ENCODE measurements around the gene PPP1R14C. TPM values are rescaled to one million over a fixed set of nuclear protein-coding genes. Genes with fewer than 3 reads are reported as not detected.

PPP1R14C gene
- polyA plus RNA-seq, 1 donor from 2014 or later = 14.0 TPM

- Histone ChIP-seq H3K9ac (ENCODE audit: low read length) (no peak overlapping the region), H2AFZ (ENCODE audit: low read depth, low read length) (no peak overlapping the region), H3K36me3 (ENCODE audit: insufficient read depth, low read length) (no peaks in the 10 kb centered on the region), H3K4me2 (ENCODE audit: low read length) (no peak overlapping the region), H4K20me1 (ENCODE audit: insufficient read depth) (no peaks in the 10 kb centered on the region), H3K79me2 (replicated peaks; ENCODE audit: insufficient read depth, low read length) (no peaks in the 10 kb centered on the region), H3K9me3 (ENCODE audit: low read length) (no peaks in the 10 kb centered on the region), H3K27me3 (ENCODE audit: insufficient read depth, low read depth, low read length) (no peaks in the 10 kb centered on the region), H3K9me2 (ENCODE audit: insufficient read depth, low read length) (no peaks in the 10 kb centered on the region), H3K27ac (ENCODE audit: low read length) (no peak overlapping the region), H3F3A (ENCODE audit: insufficient read depth, low read length, poor library complexity, severe bottlenecking) (no peaks in the 10 kb centered on the region), H3K4me3 (ENCODE audit: low read length) (no peak overlapping the region)
- TF ChIP-seq EZH2 (IDR thresholded peaks at IDR 0.05; ENCODE audit: borderline replicate concordance, insufficient read depth, low read length, poor library complexity, severe bottlenecking) (no peak), RAD21 (conservative IDR thresholded peaks at IDR 0.05) (no peak)
Measured at GRCh38 chr6:150123645-150124044, 19.2 kb upstream of the PPP1R14C start.

GRCh38 chr6:150124235-150124634 lies 18.6 kb upstream of the PPP1R14C start:
- no peaks in the 10 kb centered on the region for H4K20me1 ChIP-seq (ENCODE audit: insufficient read depth)
- no peaks in the 10 kb centered on the region for H3K9me2 ChIP-seq (ENCODE audit: insufficient read depth, low read length)
- H3K36me3 ChIP-seq (ENCODE audit: insufficient read depth, low read length) = no peaks in the 10 kb centered on the region
- H3F3A ChIP-seq (ENCODE audit: insufficient read depth, low read length, poor library complexity, severe bottlenecking) = no peaks in the 10 kb centered on the region
- no peak overlapping the region for H3K9ac ChIP-seq (ENCODE audit: low read length)
- H3K27ac ChIP-seq (ENCODE audit: low read length) = no peak overlapping the region
- TF ChIP-seq TAF1 (IDR thresholded peaks at IDR 0.05; ENCODE audit: low read depth) (no peak), REST (IDR thresholded peaks at IDR 0.05; ENCODE audit: borderline replicate concordance) (no peak), CTCF (IDR thresholded peaks at IDR 0.05; ENCODE audit: poor library complexity, severe bottlenecking) (no peak)
- no peaks in the 10 kb centered on the region for H3K79me2 ChIP-seq (replicated peaks; ENCODE audit: insufficient read depth, low read length)
- H3K4me2 ChIP-seq (ENCODE audit: low read length) = no peak overlapping the region
- H3K4me3 ChIP-seq (ENCODE audit: low read length) = no peak overlapping the region
- no peak overlapping the region for H2AFZ ChIP-seq (ENCODE audit: low read depth, low read length)
- no peaks in the 10 kb centered on the region for H3K9me3 ChIP-seq (ENCODE audit: low read length)
- H3K27me3 ChIP-seq (ENCODE audit: insufficient read depth, low read depth, low read length) = no peaks in the 10 kb centered on the region

- Histone ChIP-seq H3K4me2 (ENCODE audit: low read length) (no peak overlapping the region), H3K9me2 (ENCODE audit: insufficient read depth, low read length) (no peaks in the 10 kb centered on the region), H3F3A (ENCODE audit: insufficient read depth, low read length, poor library complexity, severe bottlenecking) (no peaks in the 10 kb centered on the region), H4K20me1 (ENCODE audit: insufficient read depth) (no peaks in the 10 kb centered on the region), H3K9me3 (ENCODE audit: low read length) (no peaks in the 10 kb centered on the region), H3K36me3 (ENCODE audit: insufficient read depth, low read length) (no peaks in the 10 kb centered on the region), H3K9ac (ENCODE audit: low read length) (no peak overlapping the region), H3K79me2 (replicated peaks; ENCODE audit: insufficient read depth, low read length) (no peaks in the 10 kb centered on the region), H3K27ac (ENCODE audit: low read length) (no peak overlapping the region), H3K4me3 (ENCODE audit: low read length) (no peak overlapping the region), H2AFZ (ENCODE audit: low read depth, low read length) (no peak overlapping the region), H3K27me3 (ENCODE audit: insufficient read depth, low read depth, low read length) (no peaks in the 10 kb centered on the region)
- TF ChIP-seq POLR2AphosphoS5 (IDR thresholded peaks at IDR 0.05) (no peak), EZH2 (IDR thresholded peaks at IDR 0.05; ENCODE audit: borderline replicate concordance, insufficient read depth, low read length, poor library complexity, severe bottlenecking) (no peak), MXI1 (conservative IDR thresholded peaks at IDR 0.05; ENCODE audit: poor library complexity, severe bottlenecking) (no peak), TAF1 (IDR thresholded peaks at IDR 0.05; ENCODE audit: low read depth) (no peak), EP300 (conservative IDR thresholded peaks at IDR 0.05; ENCODE audit: poor library complexity, severe bottlenecking) (no peak), RAD21 (conservative IDR thresholded peaks at IDR 0.05) (no peak), REST (IDR thresholded peaks at IDR 0.05; ENCODE audit: borderline replicate concordance) (no peak), SMC3 (conservative IDR thresholded peaks at IDR 0.05; ENCODE audit: poor library complexity) (no peak), CTCF (IDR thresholded peaks at IDR 0.05; ENCODE audit: poor library complexity, severe bottlenecking) (no peak)
Measured at GRCh38 chr6:150126641-150127291, 16.1 kb upstream of the PPP1R14C start.

All from neural cell (in vitro differentiated cells).